ENCODE measurements around the gene TTC3.

DNA sequence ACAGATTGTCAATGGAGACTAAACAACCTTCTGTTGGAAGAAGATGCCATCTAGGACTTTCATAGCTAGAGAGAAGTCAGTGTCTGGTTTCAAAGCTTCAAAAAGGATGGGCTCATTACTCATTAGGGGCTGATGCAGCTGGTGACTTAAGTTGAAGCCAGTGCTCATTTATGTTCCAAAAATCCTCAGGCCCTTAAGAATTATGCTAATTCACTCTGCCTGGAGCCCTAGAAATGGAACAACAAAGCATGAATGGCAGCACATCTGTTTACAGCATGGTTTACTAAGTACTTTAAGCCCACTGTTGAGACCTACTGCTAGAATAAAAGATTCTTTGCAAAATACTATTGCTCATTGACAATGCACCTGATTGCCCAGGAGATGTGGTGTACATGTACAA, 63.7 kb downstream of the TTC3 start:
- TF ChIP-seq, protein P1, sequence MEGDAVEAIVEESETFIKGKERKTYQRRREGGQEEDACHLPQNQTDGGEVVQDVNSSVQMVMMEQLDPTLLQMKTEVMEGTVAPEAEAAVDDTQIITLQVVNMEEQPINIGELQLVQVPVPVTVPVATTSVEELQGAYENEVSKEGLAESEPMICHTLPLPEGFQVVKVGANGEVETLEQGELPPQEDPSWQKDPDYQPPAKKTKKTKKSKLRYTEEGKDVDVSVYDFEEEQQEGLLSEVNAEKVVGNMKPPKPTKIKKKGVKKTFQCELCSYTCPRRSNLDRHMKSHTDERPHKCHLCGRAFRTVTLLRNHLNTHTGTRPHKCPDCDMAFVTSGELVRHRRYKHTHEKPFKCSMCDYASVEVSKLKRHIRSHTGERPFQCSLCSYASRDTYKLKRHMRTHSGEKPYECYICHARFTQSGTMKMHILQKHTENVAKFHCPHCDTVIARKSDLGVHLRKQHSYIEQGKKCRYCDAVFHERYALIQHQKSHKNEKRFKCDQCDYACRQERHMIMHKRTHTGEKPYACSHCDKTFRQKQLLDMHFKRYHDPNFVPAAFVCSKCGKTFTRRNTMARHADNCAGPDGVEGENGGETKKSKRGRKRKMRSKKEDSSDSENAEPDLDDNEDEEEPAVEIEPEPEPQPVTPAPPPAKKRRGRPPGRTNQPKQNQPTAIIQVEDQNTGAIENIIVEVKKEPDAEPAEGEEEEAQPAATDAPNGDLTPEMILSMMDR (IDR thresholded peaks at IDR 0.05; ENCODE audit: poor library complexity, severe bottlenecking): no peak
- TF ChIP-seq EP300 (conservative IDR thresholded peaks at IDR 0.05; ENCODE audit: poor library complexity, severe bottlenecking) (no peak), EZH2 (IDR thresholded peaks at IDR 0.05; ENCODE audit: borderline replicate concordance, insufficient read depth, low read length, poor library complexity, severe bottlenecking) (no peak), RAD21 (conservative IDR thresholded peaks at IDR 0.05) (no peak)
- TF ChIP-seq, protein P2, sequence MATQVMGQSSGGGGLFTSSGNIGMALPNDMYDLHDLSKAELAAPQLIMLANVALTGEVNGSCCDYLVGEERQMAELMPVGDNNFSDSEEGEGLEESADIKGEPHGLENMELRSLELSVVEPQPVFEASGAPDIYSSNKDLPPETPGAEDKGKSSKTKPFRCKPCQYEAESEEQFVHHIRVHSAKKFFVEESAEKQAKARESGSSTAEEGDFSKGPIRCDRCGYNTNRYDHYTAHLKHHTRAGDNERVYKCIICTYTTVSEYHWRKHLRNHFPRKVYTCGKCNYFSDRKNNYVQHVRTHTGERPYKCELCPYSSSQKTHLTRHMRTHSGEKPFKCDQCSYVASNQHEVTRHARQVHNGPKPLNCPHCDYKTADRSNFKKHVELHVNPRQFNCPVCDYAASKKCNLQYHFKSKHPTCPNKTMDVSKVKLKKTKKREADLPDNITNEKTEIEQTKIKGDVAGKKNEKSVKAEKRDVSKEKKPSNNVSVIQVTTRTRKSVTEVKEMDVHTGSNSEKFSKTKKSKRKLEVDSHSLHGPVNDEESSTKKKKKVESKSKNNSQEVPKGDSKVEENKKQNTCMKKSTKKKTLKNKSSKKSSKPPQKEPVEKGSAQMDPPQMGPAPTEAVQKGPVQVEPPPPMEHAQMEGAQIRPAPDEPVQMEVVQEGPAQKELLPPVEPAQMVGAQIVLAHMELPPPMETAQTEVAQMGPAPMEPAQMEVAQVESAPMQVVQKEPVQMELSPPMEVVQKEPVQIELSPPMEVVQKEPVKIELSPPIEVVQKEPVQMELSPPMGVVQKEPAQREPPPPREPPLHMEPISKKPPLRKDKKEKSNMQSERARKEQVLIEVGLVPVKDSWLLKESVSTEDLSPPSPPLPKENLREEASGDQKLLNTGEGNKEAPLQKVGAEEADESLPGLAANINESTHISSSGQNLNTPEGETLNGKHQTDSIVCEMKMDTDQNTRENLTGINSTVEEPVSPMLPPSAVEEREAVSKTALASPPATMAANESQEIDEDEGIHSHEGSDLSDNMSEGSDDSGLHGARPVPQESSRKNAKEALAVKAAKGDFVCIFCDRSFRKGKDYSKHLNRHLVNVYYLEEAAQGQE (IDR thresholded peaks at IDR 0.05; ENCODE audit: borderline replicate concordance): no peak

All from neural cell (in vitro differentiated cells).